T-helper 1 cell treated with Interleukin-12 subunit alpha and Interleukin-12 subunit beta and Interleukin-4 antibody, amounts not matched to agents 30 μg/mL and 1 μg/mL, for 36 hours (primary cell): ENCODE measurements around the gene CHRDL1.
"Not testable (repeated sequence)": the region's sequence is repeated elsewhere in the genome, so short reads cannot be mapped to it uniquely, and the experiment has no call there.

Experiments
- H3K27ac Mint-ChIP-seq: one replicate; pipeline ENCODE4 v1.8.0; 2021; ENCODE audit warnings: mild to moderate bottlenecking, mixed read lengths
- H3K27me3 Mint-ChIP-seq: one replicate; pipeline ENCODE4 v1.8.0; 2021; ENCODE audit warnings: low read depth, mixed read lengths
- H3K36me3 Mint-ChIP-seq: one replicate; pipeline ENCODE4 v1.8.0; 2021; ENCODE audit warnings: low read depth, mixed read lengths
- H3K4me1 Mint-ChIP-seq: one replicate; pipeline ENCODE4 v1.8.0; 2021; ENCODE audit warnings: low read depth, mixed read lengths
- H3K4me3 Mint-ChIP-seq: one replicate; pipeline ENCODE4 v1.8.0; 2021; ENCODE audit warnings: mild to moderate bottlenecking, moderate library complexity, mixed read lengths
- H3K9me3 Mint-ChIP-seq: one replicate; pipeline ENCODE4 v1.8.0; 2021; ENCODE audit warnings: mixed read lengths

The CHRDL1 gene

GRCh38 chrX:110665223-110666002, 130.2 kb downstream of the CHRDL1 start:
- Mint-ChIP-seq H3K9me3 (no peaks in the 10 kb centered on the region), H3K27ac (no peak overlapping the region), H3K27me3 (no peaks in the 10 kb centered on the region), H3K4me3 (no peak overlapping the region), H3K4me1 (no peaks in the 10 kb centered on the region), H3K36me3 (no peaks in the 10 kb centered on the region)

- H3K27ac Mint-ChIP-seq, result no peak overlapping the region
- H3K4me3 Mint-ChIP-seq, result no peak overlapping the region
- no peaks in the 10 kb centered on the region for H3K36me3 Mint-ChIP-seq
- no peaks in the 10 kb centered on the region for H3K9me3 Mint-ChIP-seq
- H3K27me3 Mint-ChIP-seq, result no peaks in the 10 kb centered on the region
- no peaks in the 10 kb centered on the region for H3K4me1 Mint-ChIP-seq
These were observed 138.5 kb downstream of the CHRDL1 start for GRCh38 chrX:110657073-110657472.

- not testable (repeated sequence) for H3K36me3 Mint-ChIP-seq, H3K27me3 Mint-ChIP-seq, H3K9me3 Mint-ChIP-seq, H3K4me3 Mint-ChIP-seq, H3K27ac Mint-ChIP-seq, H3K4me1 Mint-ChIP-seq
These were observed 141.3 kb downstream of the CHRDL1 start for GRCh38 chrX:110654280-110654679.

GRCh38 chrX:110646386-110646785, 149.2 kb downstream of the CHRDL1 start:
- H3K27me3 Mint-ChIP-seq, result no peaks in the 10 kb centered on the region
- no peak overlapping the region for H3K4me3 Mint-ChIP-seq
- H3K36me3 Mint-ChIP-seq, result no peaks in the 10 kb centered on the region
- H3K9me3 Mint-ChIP-seq, result no peaks in the 10 kb centered on the region
- no peak overlapping the region for H3K27ac Mint-ChIP-seq
- H3K4me1 Mint-ChIP-seq, result no peaks in the 10 kb centered on the region
